HG03442 (cell line): ENCODE results near the gene MYL5.
"Not testable (repeated sequence)": the region's sequence is repeated elsewhere in the genome, so short reads cannot be mapped to it uniquely, and the experiment has no call there.

Experiments
- ATAC-seq: cut with Tn5 transposase; IDR thresholded peaks from one replicate; pipeline ENCODE4 v1.9.1; 2021; ENCODE audit warnings: mild to moderate bottlenecking, moderate library complexity; ENCODE audit not compliant: unreplicated experiment

The MYL5 gene

GRCh38 chr4:722851-723360 is 48.6 kb downstream of the MYL5 start:
- ATAC-seq, result no peak

GRCh38 chr4:723751-724530 is 49.6 kb downstream of the MYL5 start:
- no peak for ATAC-seq

DNA sequence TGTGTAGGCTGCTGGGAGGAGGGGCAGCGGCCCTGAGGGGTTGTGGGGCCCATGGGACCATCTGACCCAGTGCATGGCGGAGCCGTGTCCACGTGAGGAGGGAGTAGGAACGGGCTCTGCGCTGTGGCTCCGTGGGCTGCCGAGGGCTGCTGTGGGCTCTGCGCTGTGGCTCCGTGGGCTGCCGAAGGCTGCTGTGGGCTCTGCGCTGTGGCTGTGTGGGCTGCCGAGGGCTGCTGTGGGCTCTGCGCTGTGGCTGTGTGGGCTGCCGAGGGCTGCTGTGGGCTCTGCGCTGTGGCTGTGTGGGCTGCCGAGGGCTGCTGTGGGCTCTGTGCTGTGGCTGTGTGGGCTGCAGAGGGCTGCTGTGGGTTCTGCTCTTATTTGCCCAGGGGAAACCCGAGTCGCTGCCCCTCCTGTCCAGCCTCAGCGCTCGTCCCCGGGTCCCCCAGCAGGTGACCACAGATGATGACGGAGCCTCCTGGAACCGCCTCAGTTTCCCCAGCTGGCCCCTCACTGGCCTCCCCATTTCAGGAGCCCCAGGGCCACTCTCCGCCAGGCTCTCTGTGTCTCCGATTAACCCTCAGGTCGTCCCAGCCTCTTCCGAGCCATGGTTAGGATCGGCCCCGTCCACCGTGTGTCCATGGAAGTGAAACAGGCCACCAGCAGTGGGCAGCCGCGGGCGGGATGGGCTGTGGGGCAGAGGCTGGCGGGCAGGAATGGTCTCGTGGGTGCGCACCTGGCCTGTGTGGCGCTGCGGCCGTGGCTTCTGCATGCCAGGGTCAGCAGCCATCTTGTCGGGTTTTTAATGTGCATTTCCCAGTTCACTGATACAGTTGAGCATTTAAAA is 51.3 kb downstream of the MYL5 start:
- ATAC-seq, result no peak

DNA sequence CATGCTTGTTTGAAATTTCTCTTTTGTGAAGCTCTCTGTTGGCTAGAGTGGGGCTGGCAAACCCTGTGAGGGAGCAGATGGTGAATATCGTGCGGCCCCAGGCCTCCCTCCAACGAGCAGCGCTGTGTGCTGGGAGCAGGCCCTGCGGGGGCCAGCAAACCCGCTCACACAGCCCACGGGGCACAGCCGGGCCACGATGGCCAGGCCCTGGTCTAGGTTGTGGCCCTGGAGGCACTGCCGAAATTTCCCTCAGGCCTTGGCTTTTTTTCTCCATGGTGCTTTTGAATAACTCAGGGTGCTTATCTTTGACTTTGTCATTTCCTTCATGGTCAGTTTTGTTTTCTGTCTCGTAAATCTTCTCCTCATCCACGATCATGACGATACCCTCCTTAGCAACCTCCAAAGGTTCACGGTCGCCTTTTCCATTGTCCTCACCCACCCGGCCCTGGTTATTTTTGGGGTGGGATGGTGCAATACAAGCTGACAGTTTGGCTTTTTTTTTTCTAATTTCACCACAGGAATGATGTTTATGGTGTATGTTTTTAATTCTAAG is 52.0 kb downstream of the MYL5 start:
- ATAC-seq, result no peak

DNA sequence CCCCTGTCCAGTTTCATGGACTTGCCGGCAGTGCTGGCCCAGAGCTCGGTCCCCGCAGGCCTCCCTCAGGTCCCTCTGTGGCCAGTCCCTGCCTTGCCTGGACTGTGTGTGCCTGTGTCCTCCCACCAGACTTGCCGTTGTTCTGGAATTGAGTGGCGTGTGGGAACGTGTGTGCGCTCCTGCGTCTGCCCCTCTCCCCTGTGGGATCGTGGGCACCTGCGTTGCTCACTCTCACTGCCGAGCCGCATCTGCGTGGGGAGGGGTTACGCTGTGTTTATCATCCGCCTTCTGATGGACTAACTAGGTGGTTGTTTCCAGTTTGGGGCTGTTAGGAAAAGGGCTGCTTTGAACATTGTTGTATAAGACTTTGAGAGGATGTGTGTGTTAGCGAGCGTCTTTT is 52.5 kb downstream of the MYL5 start:
- ATAC-seq, result no peak

- no peak for ATAC-seq
These were observed 53.2 kb downstream of the MYL5 start for GRCh38 chr4:727576-727975.

- no peak for ATAC-seq
These were observed 55.3 kb downstream of the MYL5 start for GRCh38 chr4:729336-730315.

DNA sequence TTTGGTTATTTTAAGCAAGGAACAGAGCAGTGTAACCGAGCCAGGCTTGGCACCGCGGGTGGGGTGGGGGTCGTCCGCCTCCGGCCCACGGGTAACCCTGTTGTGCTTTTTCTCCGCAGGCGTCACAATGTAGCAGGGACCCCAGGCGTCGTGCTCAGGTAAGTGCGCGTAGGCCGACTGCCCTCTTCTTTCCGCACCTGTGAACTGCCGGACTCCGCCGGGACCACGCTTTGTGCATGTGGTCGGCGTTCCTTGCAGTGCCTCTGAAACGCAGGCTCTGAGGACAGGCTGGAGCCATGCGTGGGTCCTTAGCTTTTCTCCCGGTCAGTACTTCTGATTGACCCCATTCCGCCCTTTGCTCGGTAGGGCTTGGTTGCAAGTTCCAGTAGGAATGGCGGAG is 56.2 kb downstream of the MYL5 start:
- ATAC-seq, result no peak

- ATAC-seq, result not testable (repeated sequence)
These were observed 56.9 kb downstream of the MYL5 start for GRCh38 chr4:730946-731904.
